Mucosa of stomach (tissue), 1 donor: ENCODE results near the gene OR10H1.
"Not testable (repeated sequence)": the region's sequence is repeated elsewhere in the genome, so short reads cannot be mapped to it uniquely, and the experiment has no call there.

Experiments used
- H3K27me3 ChIP-seq: one replicate; pipeline ENCODE4 v1.7.0; 2013; ENCODE audit warnings: mild to moderate bottlenecking, low read length; ENCODE audit not compliant: control insufficient read depth, insufficient read depth
- H3K36me3 ChIP-seq: one replicate; pipeline ENCODE4 v1.7.0; 2013; ENCODE audit warnings: low read length; ENCODE audit not compliant: control insufficient read depth, insufficient read depth
- H3K4me1 ChIP-seq: one replicate; pipeline ENCODE4 v1.7.0; 2013; ENCODE audit warnings: mild to moderate bottlenecking, low read length; ENCODE audit not compliant: control insufficient read depth, insufficient read depth
- H3K4me3 ChIP-seq: one replicate; pipeline ENCODE4 v1.7.0; 2013; ENCODE audit warnings: low read length
- H3K9ac ChIP-seq: one replicate; pipeline ENCODE4 v1.7.0; 2013; ENCODE audit warnings: mild to moderate bottlenecking, low read length, moderate library complexity
- H3K9me3 ChIP-seq: one replicate; pipeline ENCODE4 v1.7.0; 2013; ENCODE audit warnings: mild to moderate bottlenecking, low read length, moderate library complexity; ENCODE audit not compliant: control insufficient read depth
- donor health status: Pancreatic carcinoma.

The OR10H1 gene

GRCh38 chr19:15825753-15826152, 10.3 kb upstream of the OR10H1 start:
- Histone ChIP-seq H3K9ac (no peak overlapping the region), H3K9me3 (no peaks in the 10 kb centered on the region), H3K4me3 (no peak overlapping the region), H3K4me1 (peaks cover 9% of the 10 kb centered on the region), H3K27me3 (no peaks in the 10 kb centered on the region), H3K36me3 (no peaks in the 10 kb centered on the region)

- H3K9ac ChIP-seq: no peak overlapping the region
- H3K4me1 ChIP-seq: no peaks in the 10 kb centered on the region
- H3K27me3 ChIP-seq: no peaks in the 10 kb centered on the region
- no peaks in the 10 kb centered on the region for H3K9me3 ChIP-seq
- H3K36me3 ChIP-seq: no peaks in the 10 kb centered on the region
- H3K4me3 ChIP-seq: no peak overlapping the region
These were observed 5.2 kb upstream of the OR10H1 start for GRCh38 chr19:15820646-15821045.

- Histone ChIP-seq H3K36me3 (no peaks in the 10 kb centered on the region), H3K4me1 (no peaks in the 10 kb centered on the region), H3K9me3 (no peaks in the 10 kb centered on the region), H3K4me3 (no peak overlapping the region), H3K9ac (no peak overlapping the region), H3K27me3 (peaks cover 14% of the 10 kb centered on the region)
These were observed 1.5 kb downstream of the OR10H1 start for GRCh38 chr19:15813916-15814315.

DNA sequence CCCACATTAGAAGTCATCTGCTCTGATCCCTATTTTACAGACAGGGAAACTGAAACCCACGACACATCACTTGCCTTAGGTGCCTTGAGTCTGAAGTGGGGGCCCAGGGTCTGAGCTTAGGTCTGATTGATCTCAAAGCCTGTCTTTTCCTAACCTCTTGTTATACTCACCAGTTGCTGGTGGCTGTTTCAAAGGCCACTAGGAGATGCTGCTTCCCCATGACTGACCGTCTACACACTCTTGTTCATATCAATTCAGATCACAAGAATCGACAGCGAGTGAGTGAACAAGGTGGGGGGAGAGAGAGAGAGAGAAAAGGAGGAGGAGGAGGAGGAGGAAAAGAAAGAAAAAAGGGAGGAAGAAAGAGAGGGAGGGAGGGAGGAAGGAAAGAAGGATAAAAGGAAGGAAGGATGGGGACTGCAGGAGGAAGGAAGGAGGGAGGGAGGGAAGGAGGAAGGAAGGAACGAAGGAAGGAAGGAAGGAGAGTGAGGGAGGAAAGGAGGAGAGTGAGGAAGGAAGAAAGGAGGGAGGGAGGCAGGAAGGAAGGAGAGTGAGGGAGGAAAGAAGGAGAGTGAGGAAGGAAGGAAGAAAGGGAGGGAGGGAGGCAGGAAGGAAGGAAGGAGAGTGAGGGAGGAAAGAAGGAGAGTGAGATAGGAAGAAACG, 3.3 kb downstream of the OR10H1 start:
- no peaks in the 10 kb centered on the region for H3K36me3 ChIP-seq

GRCh38 chr19:15811476-15811875, 4.0 kb downstream of the OR10H1 start:
- H3K27me3 ChIP-seq: peaks cover 14% of the 10 kb centered on the region
- no peaks in the 10 kb centered on the region for H3K9me3 ChIP-seq
- no peaks in the 10 kb centered on the region for H3K36me3 ChIP-seq
- no peak overlapping the region for H3K4me3 ChIP-seq
- no peaks in the 10 kb centered on the region for H3K4me1 ChIP-seq
- no peak overlapping the region for H3K9ac ChIP-seq

More for the DNA sequence above, 3.3 kb downstream of the OR10H1 start:
- Histone ChIP-seq H3K27me3 (peaks cover 14% of the 10 kb centered on the region), H3K9me3 (no peaks in the 10 kb centered on the region), H3K4me3 (no peak overlapping the region), H3K9ac (no peak overlapping the region), H3K4me1 (no peaks in the 10 kb centered on the region)

- H3K9me3 ChIP-seq: no peaks in the 10 kb centered on the region
- H3K4me1 ChIP-seq: no peaks in the 10 kb centered on the region
- no peaks in the 10 kb centered on the region for H3K36me3 ChIP-seq
- H3K27me3 ChIP-seq: peaks cover 14% of the 10 kb centered on the region
- H3K9ac ChIP-seq: no peak overlapping the region
- H3K4me3 ChIP-seq: no peak overlapping the region
These were observed 5.1 kb downstream of the OR10H1 start for GRCh38 chr19:15810335-15810734.

DNA sequence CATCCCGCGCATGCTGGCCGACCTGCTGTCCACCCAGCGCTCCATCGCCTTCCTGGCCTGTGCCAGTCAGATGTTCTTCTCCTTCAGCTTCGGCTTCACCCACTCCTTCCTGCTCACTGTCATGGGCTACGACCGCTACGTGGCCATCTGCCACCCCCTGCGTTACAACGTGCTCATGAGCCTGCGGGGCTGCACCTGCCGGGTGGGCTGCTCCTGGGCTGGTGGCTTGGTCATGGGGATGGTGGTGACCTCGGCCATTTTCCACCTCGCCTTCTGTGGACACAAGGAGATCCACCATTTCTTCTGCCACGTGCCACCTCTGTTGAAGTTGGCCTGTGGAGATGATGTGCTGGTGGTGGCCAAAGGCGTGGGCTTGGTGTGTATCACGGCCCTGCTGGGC, 21.2 kb downstream of the OR10H1 start:
- not testable (repeated sequence) for H3K36me3 ChIP-seq, H3K9me3 ChIP-seq, H3K4me3 ChIP-seq, H3K27me3 ChIP-seq, H3K9ac ChIP-seq, H3K4me1 ChIP-seq

DNA sequence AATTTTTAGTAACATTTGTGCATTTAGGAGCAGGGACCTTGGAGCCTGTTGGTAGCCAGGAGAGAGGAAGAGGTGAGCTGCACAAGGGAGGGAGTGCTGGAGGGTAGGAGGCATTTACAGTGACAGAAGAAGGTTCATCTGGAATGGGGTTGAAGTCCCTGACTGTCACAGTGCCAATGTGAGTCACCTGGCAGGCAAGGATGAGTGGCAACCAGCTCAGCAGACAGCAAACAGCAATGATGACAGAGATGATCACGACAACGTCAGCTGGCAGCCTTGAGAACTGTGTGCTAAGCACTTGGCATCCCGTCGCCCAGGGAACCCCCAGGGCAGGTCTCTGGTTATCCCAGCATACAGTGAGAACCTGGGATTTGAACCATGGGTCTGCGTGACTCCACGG, 25.4 kb downstream of the OR10H1 start:
- H3K4me3 ChIP-seq: no peak overlapping the region
- no peaks in the 10 kb centered on the region for H3K27me3 ChIP-seq
- H3K9me3 ChIP-seq: no peaks in the 10 kb centered on the region
- peaks cover 15% of the 10 kb centered on the region for H3K4me1 ChIP-seq
- no peaks in the 10 kb centered on the region for H3K36me3 ChIP-seq
- H3K9ac ChIP-seq: no peak overlapping the region

DNA sequence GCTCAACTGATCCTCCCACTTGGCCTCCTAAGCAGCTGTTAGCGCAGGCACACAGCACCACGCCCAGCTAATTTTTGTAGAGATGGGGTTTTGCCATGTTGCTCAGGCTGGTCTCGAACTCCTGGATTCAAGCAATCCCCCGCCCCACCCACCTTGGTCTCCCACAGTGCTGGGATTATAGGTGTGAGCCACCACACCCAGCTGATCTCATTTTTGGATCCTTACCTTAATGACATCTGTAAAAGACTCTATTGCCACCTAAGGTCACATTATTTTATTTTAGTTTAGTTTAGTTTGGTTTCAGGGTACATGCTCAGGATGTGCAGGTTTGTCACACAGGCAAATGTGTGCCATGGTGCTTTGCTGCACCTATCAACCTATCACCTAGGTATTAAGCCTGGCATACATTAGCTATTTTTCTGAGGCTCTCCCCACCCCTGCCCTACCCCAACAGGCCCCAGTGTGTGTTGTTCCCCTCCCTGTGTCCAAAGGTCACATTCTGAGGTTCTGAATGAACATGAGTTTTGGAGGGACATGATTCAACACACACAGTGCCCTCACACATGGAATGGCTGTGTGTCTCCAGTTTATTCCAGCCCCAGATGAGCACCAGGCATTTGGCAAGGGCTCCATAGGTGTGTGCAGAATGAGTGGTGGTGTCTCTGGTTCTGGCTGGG, 26.7 kb downstream of the OR10H1 start:
- Histone ChIP-seq H3K27me3 (no peaks in the 10 kb centered on the region), H3K4me3 (no peak overlapping the region), H3K36me3 (no peaks in the 10 kb centered on the region), H3K9me3 (no peaks in the 10 kb centered on the region), H3K4me1 (peaks cover 15% of the 10 kb centered on the region), H3K9ac (no peak overlapping the region)

DNA sequence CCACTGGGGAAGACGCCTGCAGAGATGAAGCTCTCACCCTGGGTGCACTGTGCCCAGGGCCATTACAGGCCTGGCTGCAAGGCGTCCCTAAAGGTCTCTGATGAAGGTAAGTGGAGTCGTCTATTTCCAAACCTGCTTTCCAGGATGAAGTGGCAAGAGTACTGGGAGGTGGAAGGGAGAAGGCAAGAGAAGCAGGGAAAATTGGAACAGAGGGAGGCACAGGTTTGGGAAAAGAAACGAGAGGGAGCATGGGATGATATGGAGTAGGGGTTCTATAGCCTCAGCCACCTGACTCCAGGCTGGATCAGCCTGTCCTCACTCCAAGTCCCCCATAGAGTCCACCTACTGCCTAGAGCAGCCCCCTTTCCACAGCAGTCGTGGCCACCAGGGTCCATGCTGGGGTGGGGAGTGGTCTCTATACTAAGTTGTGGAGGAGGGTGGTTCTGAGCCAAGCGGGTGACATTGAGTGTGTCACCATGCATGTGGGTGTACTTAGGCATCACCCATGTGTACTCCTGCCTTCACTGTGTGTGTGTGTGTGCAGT, 27.8 kb downstream of the OR10H1 start, which contains the start of gene OR10H5:
Gene OR10H5, plus strand, starts transcription at position 51 of the 545 bp plus-strand sequence. CDS start 6,388 bp downstream, outside the sequence.
- no peak within 1 kb of the TSS for H3K4me3 ChIP-seq
- no peak within 1 kb of the TSS for H3K9ac ChIP-seq
- H3K27me3 ChIP-seq: no peaks in the 10 kb centered on the region
- H3K9me3 ChIP-seq: no peaks in the 10 kb centered on the region
- H3K36me3 ChIP-seq: no peaks in the 10 kb centered on the region
- H3K4me1 ChIP-seq: peaks cover 15% of the 10 kb centered on the region

DNA sequence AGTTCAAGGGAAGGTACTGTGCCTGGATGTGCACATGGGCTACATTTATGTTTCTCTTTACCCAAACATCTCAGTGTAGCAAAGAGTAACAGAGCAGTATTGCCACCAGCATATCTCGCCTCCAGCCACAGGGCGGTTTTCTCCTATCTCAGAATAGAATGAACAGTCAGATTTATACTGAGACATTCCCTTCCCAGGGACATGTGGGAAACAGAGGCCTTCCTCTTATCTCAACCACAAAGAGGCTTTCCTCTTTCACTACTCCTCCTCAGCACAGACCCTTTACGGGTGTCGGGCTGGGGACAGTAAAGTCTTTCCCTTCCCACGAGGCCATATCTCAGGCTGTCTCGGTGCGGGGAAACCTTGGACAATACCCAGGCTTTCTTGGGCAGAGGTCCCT, 32.6 kb downstream of the OR10H1 start:
- H3K9me3 ChIP-seq, H3K27me3 ChIP-seq, H3K36me3 ChIP-seq, H3K9ac ChIP-seq, H3K4me3 ChIP-seq: not testable (repeated sequence)
- peaks cover 23% of the 10 kb centered on the region for H3K4me1 ChIP-seq

- no peak overlapping the region for H3K9ac ChIP-seq
- no peak overlapping the region for H3K4me3 ChIP-seq
- peaks cover 18% of the 10 kb centered on the region for H3K4me1 ChIP-seq
- H3K27me3 ChIP-seq: no peaks in the 10 kb centered on the region
- no peaks in the 10 kb centered on the region for H3K9me3 ChIP-seq
- no peaks in the 10 kb centered on the region for H3K36me3 ChIP-seq
These were observed 33.3 kb downstream of the OR10H1 start for GRCh38 chr19:15782211-15782610.
